SK-MEL-5 (cell line): Measurements from ENCODE around the gene TSEN34. TPM values are rescaled to one million over a fixed set of nuclear protein-coding genes. Genes with fewer than 3 reads are reported as not detected.
A peak's percentile ranks its signal among the peaks of the same experiment; 100 is the strongest.
"Not testable (repeated sequence)": the region's sequence is repeated elsewhere in the genome, so short reads cannot be mapped to it uniquely, and the experiment has no call there.

Source experiments
- DNase-seq: peaks from one replicate; pipeline ENCODE4 v3.0.0-alpha.2; 2016; ENCODE audit warnings: low read depth, low spot score
- in situ Hi-C: cut with HindIII; loops from 2 replicates; pipeline ENCODE4 v1.10.0; 2016; ENCODE audit warnings: low sequenced_read_pairs, high pct_unique_total_duplicates, low pct_unique_long_range_greater_than_20kb
- total RNA-seq: library from RNA; depleted of rRNA; stranded (reverse); fragments of >200 nt; shearing (Covaris generic); gene quantifications from 2 replicates; pipeline ENCODE4 v1.2.3, GENCODE V29; 2014

Gene TSEN34
- total RNA-seq, 1 experiment from 2014 or later = 49.0 TPM

- no peak for DNase-seq
- in situ Hi-C loops = no loop called here
These were observed 11.8 kb upstream of the TSEN34 start for GRCh38 chr19:54179262-54179852.

- in situ Hi-C loops = no loop called here
- DNase-seq = peak; percentile 92
These were observed 11.1 kb upstream of the TSEN34 start for GRCh38 chr19:54179921-54180461.

GRCh38 chr19:54180691-54181091 lies 10.4 kb upstream of the TSEN34 start:
- DNase-seq = no peak
- in situ Hi-C loops = no loop called here

GRCh38 chr19:54181894-54182293 lies 9.2 kb upstream of the TSEN34 start:
- in situ Hi-C loops, DNase-seq: not testable (repeated sequence)

- in situ Hi-C loops = no loop called here
- no peak for DNase-seq
These were observed 7.7 kb upstream of the TSEN34 start for GRCh38 chr19:54183431-54183830.

GRCh38 chr19:54186351-54186750 lies 4.8 kb upstream of the TSEN34 start:
- in situ Hi-C loops = no loop called here
- no peak for DNase-seq

- no peak for DNase-seq
- in situ Hi-C loops = no loop called here
These were observed 4.2 kb upstream of the TSEN34 start for GRCh38 chr19:54186934-54187381.

- no peak for DNase-seq
- in situ Hi-C loops = no loop called here
These were observed 2.8 kb upstream of the TSEN34 start for GRCh38 chr19:54188215-54188871.

- in situ Hi-C loops = no loop called here
- DNase-seq = no peak
These were observed 1.9 kb upstream of the TSEN34 start, which contains the start of gene MBOAT7 for GRCh38 chr19:54189145-54189734. Gene MBOAT7, minus strand, starts transcription at chr19:54189580. Its CDS starts 1,072 bp downstream, at chr19:54188508.

GRCh38 chr19:54189735-54190502 lies 1.2 kb upstream of the TSEN34 start:
- in situ Hi-C loops = no loop called here
- peak; percentile 100 for DNase-seq

GRCh38 chr19:54190503-54191010 lies 551 bp upstream of the TSEN34 start:
- in situ Hi-C loops = no loop called here

GRCh38 chr19:54191811-54192453 lies 824 bp downstream of the TSEN34 start:
- in situ Hi-C loops = no loop called here

More at GRCh38 chr19:54190503-54191010, 551 bp upstream of the TSEN34 start:
- peak; percentile 98 for DNase-seq

GRCh38 chr19:54193011-54193410 lies 1.9 kb downstream of the TSEN34 start:
- in situ Hi-C loops = no loop called here
- DNase-seq = no peak

More at GRCh38 chr19:54191811-54192453, 824 bp downstream of the TSEN34 start:
- peak; percentile 9 for DNase-seq

GRCh38 chr19:54194463-54194862 lies 3.4 kb downstream of the TSEN34 start:
- DNase-seq, in situ Hi-C loops: not testable (repeated sequence)

GRCh38 chr19:54196536-54196935 lies 5.4 kb downstream of the TSEN34 start:
- in situ Hi-C loops = no loop called here

GRCh38 chr19:54197121-54197520 lies 6.0 kb downstream of the TSEN34 start:
- no peak for DNase-seq
- in situ Hi-C loops = no loop called here

More at GRCh38 chr19:54196536-54196935, 5.4 kb downstream of the TSEN34 start:
- DNase-seq = no peak

GRCh38 chr19:54199401-54199800 lies 8.3 kb downstream of the TSEN34 start:
- no peak for DNase-seq
- in situ Hi-C loops = no loop called here
